Measurements from ENCODE around the gene UCP3. TPM values are rescaled to one million over a fixed set of nuclear protein-coding genes. Genes with fewer than 3 reads are reported as not detected.
"Not testable (repeated sequence)": the region's sequence is repeated elsewhere in the genome, so short reads cannot be mapped to it uniquely, and the experiment has no call there.

UCP3 gene
- total RNA-seq, 4 donors from 2014 or later = 0.74 to 2.8 (median 1.2) TPM

DNA sequence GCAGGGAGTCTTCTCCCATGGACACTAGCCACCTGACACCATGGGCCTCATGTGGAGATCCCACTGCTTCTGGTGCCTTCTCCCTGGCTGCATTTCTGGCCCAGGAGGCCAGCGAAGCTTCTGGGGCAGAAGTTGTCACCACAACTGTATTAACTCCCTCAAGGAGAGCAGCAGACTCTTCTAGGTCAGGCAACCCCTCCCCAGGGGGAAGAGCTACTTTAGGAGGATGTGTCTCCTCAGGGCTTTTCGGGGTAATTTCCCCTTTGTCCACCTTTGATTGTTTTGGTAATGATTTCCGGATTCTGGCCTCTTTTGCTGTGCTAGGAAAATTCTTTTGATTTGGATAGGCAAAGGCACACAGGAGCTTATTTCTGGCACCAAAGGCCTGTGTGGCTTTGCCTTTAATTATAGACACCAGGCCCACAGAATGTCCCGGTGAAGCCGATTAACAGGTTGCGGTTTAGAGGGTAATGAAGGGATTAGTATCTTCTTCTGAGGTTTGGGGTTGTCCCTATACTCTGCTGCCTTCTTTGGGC is 17.3 kb downstream of the UCP3 start:
- no peak for DNase-seq (ENCODE audit: low spot score)
- ATAC-seq (ENCODE audit: low FRiP score) = no peak
- TF ChIP-seq, protein P1, sequence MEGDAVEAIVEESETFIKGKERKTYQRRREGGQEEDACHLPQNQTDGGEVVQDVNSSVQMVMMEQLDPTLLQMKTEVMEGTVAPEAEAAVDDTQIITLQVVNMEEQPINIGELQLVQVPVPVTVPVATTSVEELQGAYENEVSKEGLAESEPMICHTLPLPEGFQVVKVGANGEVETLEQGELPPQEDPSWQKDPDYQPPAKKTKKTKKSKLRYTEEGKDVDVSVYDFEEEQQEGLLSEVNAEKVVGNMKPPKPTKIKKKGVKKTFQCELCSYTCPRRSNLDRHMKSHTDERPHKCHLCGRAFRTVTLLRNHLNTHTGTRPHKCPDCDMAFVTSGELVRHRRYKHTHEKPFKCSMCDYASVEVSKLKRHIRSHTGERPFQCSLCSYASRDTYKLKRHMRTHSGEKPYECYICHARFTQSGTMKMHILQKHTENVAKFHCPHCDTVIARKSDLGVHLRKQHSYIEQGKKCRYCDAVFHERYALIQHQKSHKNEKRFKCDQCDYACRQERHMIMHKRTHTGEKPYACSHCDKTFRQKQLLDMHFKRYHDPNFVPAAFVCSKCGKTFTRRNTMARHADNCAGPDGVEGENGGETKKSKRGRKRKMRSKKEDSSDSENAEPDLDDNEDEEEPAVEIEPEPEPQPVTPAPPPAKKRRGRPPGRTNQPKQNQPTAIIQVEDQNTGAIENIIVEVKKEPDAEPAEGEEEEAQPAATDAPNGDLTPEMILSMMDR (IDR thresholded peaks at IDR 0.05) = no peak

DNA sequence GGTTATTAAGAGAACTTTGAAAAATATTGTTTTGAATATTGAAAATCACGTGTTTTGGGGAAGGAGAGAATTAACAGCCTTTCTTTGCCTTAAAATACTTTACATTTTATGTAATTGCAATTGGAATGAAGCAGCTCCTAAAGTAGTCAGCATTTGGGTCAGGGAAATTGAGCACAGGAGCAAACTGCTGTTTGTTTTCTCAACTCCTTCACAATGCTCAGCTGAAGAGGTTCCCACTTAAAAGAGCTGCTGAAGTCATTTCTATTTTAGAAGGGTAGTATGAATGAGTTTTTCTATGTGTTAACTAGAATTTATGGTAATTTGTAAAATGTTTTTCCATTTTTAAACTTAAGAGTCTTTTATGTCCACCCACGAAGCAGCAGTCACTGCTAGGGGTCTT is 18.2 kb downstream of the UCP3 start:
- no peak for ATAC-seq (ENCODE audit: low FRiP score)
- no peak for DNase-seq (ENCODE audit: low spot score)

DNA sequence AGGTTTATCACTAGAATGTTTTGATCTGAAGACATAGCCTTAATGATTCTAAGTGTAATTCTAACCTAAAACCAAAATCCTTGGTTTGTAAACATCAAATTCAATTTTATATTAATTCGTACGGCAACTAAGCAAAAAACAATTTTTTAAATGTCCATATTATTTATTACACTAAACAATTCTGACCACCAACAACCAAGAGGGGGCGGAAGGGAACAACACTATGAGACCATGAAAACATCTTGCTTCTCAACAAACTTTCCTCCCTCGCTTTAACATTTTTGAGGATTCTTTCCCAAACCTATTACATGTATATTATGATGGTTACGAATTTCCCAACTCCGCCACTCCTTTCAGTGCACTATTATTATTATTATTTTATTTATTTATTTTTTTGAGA is 19.7 kb downstream of the UCP3 start:
- ATAC-seq (ENCODE audit: low FRiP score) (no peak), DNase-seq (ENCODE audit: low spot score) (no peak)
- TF ChIP-seq, protein P1 (IDR thresholded peaks at IDR 0.05) = no peak

More for the DNA sequence above, 18.2 kb downstream of the UCP3 start:
- TF ChIP-seq, protein P1 (IDR thresholded peaks at IDR 0.05) = no peak

- no peak for DNase-seq (ENCODE audit: low spot score)
- TF ChIP-seq, protein P1 (IDR thresholded peaks at IDR 0.05) = no peak
- ATAC-seq (ENCODE audit: low FRiP score) = no peak
These were observed 20.7 kb downstream of the UCP3 start for GRCh38 chr11:73988227-73988626.

DNA sequence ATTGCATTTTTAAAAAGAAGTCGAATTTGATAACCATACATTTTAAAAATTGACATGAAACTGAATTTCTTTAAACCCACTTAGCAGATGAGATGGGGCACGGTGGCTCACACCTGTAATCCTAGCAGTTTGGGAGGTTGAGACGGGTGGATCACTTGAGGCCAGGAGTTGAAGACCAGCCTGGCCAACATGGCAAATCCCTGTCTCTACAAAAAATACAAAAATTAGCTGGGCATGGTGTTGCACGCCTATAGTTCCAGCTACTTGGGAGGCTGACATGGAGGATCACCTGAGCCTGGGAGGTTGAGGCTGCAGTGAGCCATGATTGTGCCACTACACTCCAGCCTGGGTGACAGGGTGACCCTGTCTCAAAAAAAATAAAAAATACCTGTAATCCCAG is 23.2 kb downstream of the UCP3 start:
- ATAC-seq (ENCODE audit: low FRiP score); DNase-seq (ENCODE audit: low spot score): not testable (repeated sequence)

DNA sequence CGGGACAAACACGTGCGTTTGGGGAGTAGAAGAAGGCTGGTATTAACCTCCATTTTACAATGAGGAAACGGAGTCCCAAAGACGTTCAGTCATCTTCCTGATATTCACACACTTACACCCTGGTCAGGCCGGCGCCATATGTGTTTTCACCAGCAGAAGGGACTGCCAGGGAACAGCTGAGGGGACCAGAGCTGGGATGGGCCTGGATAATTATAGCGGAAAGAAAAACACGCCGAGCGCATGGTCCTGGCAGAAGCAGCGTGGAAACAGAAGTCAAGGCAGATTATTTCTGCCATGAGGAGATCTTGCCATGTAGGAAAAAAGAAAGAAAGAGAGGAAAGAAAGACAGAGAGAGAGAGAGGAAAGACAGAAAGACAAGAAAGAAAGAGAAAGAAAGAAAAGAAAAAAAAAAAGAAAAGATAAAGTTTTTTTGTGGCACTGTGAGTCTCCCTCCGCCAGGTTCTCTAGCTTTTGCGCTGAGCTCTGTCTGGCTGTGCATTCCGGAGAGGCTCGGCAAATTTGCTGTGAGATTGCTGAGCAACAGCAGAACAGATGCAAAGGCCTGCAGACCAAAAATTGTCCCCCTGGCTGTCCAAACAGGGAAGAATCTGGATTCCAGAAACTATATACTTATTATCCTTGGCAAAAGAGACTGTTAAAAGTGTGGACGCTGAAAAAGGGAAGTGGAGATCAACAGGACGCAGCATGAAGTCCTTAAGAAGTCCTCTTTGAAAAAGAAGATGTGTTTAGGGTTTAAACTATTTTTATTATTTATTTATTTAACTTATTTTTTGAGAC is 24.9 kb downstream of the UCP3 start:
- no peak for ATAC-seq (ENCODE audit: low FRiP score)
- no peak for DNase-seq (ENCODE audit: low spot score)
- TF ChIP-seq, protein P1 (IDR thresholded peaks at IDR 0.05) = no peak

DNA sequence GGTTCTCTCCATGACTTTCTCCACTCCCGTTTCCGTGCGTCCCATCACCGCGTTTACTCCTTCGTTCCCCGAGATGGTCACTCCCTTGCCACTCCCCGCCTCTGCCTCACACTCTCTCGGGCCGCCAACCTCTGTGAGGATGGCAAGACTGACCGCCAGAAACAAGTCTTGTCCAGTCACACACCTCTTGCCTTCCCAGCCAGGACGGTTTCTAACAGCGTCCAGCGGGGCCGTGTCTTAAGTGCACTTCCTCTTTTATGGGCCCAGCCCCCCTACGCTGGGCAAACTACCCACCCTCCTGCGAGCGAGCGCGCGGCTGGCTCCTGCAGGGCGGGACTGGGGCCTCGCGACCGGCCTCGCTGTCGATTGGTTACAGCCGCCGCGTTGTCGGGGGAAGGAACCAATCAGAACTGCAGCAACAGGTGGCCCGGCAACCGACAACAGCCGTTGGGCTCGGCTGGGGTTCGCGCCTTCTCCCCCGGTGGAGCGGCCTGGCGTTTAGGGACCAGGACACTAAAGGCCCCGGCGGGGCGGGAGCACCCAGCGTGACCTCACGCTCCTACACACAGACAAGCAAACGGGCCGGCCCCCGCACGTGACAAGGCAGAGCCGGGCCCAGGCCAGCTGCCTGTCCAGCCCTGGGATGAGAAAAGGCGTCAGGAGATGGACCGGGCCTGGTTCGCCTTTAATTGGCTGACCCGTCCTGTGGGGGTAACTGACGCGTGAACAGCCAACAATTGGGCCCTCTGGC is 25.7 kb downstream of the UCP3 start:
- ATAC-seq (ENCODE audit: low FRiP score) (peak; percentile 95), DNase-seq (ENCODE audit: low spot score) (peak; percentile 70)
- TF ChIP-seq, protein P1 (IDR thresholded peaks at IDR 0.05) = no peak

Measured in omental fat pad (tissue), 4 donors.